ENCODE results near the gene CTXN1.
"Not testable (repeated sequence)": the region's sequence is repeated elsewhere in the genome, so short reads cannot be mapped to it uniquely, and the experiment has no call there.

CTXN1 gene

GRCh38 chr19:7965259-7965841 is 39.4 kb upstream of the CTXN1 start:
- no peaks in the 10 kb centered on the region for H3K79me2 ChIP-seq (ENCODE audit: control insufficient read depth, insufficient read depth, low read length, unreplicated experiment)
- no peaks in the 10 kb centered on the region for H3K27me3 ChIP-seq (ENCODE audit: insufficient read depth, low read length)
- no peaks in the 10 kb centered on the region for H3K4me1 ChIP-seq (ENCODE audit: control insufficient read depth, insufficient read depth, low read length, unreplicated experiment)
- no peaks in the 10 kb centered on the region for H3K36me3 ChIP-seq (ENCODE audit: insufficient read depth, low read length)
- H3K27ac ChIP-seq (ENCODE audit: low read depth, low read length) = no peak overlapping the region
- no peak overlapping the region for H2AFZ ChIP-seq (ENCODE audit: low read length, unreplicated experiment)
- H3K4me3 ChIP-seq (ENCODE audit: low read depth, low read length) = no peak overlapping the region

GRCh38 chr19:7963566-7963965 is 37.6 kb upstream of the CTXN1 start:
- Histone ChIP-seq H3K4me3 (ENCODE audit: low read depth, low read length) (no peak overlapping the region), H3K4me1 (ENCODE audit: control insufficient read depth, insufficient read depth, low read length, unreplicated experiment) (no peaks in the 10 kb centered on the region), H3K36me3 (ENCODE audit: insufficient read depth, low read length) (no peaks in the 10 kb centered on the region), H2AFZ (ENCODE audit: low read length, unreplicated experiment) (no peak overlapping the region), H3K27ac (ENCODE audit: low read depth, low read length) (no peak overlapping the region), H3K27me3 (ENCODE audit: insufficient read depth, low read length) (no peaks in the 10 kb centered on the region), H3K79me2 (ENCODE audit: control insufficient read depth, insufficient read depth, low read length, unreplicated experiment) (no peaks in the 10 kb centered on the region)

GRCh38 chr19:7962644-7963268 is 36.8 kb upstream of the CTXN1 start:
- H3K27ac ChIP-seq (ENCODE audit: low read depth, low read length) = no peak overlapping the region
- H3K4me3 ChIP-seq (ENCODE audit: low read depth, low read length) = no peak overlapping the region
- no peaks in the 10 kb centered on the region for H3K27me3 ChIP-seq (ENCODE audit: insufficient read depth, low read length)
- H3K4me1 ChIP-seq (ENCODE audit: control insufficient read depth, insufficient read depth, low read length, unreplicated experiment) = no peaks in the 10 kb centered on the region
- no peaks in the 10 kb centered on the region for H3K79me2 ChIP-seq (ENCODE audit: control insufficient read depth, insufficient read depth, low read length, unreplicated experiment)
- H2AFZ ChIP-seq (ENCODE audit: low read length, unreplicated experiment) = no peak overlapping the region
- no peaks in the 10 kb centered on the region for H3K36me3 ChIP-seq (ENCODE audit: insufficient read depth, low read length)

GRCh38 chr19:7961920-7962626 is 36.1 kb upstream of the CTXN1 start:
- H3K27me3 ChIP-seq (ENCODE audit: insufficient read depth, low read length) = no peaks in the 10 kb centered on the region
- H3K27ac ChIP-seq (ENCODE audit: low read depth, low read length) = no peak overlapping the region
- H3K4me1 ChIP-seq (ENCODE audit: control insufficient read depth, insufficient read depth, low read length, unreplicated experiment) = no peaks in the 10 kb centered on the region
- no peaks in the 10 kb centered on the region for H3K79me2 ChIP-seq (ENCODE audit: control insufficient read depth, insufficient read depth, low read length, unreplicated experiment)
- H2AFZ ChIP-seq (ENCODE audit: low read length, unreplicated experiment) = no peak overlapping the region
- H3K4me3 ChIP-seq (ENCODE audit: low read depth, low read length) = no peak overlapping the region
- H3K36me3 ChIP-seq (ENCODE audit: insufficient read depth, low read length) = no peaks in the 10 kb centered on the region

GRCh38 chr19:7961082-7961481 is 35.1 kb upstream of the CTXN1 start:
- H3K79me2 ChIP-seq (ENCODE audit: control insufficient read depth, insufficient read depth, low read length, unreplicated experiment); H3K4me1 ChIP-seq (ENCODE audit: control insufficient read depth, insufficient read depth, low read length, unreplicated experiment); H3K27me3 ChIP-seq (ENCODE audit: insufficient read depth, low read length); H3K27ac ChIP-seq (ENCODE audit: low read depth, low read length); H3K36me3 ChIP-seq (ENCODE audit: insufficient read depth, low read length); H3K4me3 ChIP-seq (ENCODE audit: low read depth, low read length); H2AFZ ChIP-seq (ENCODE audit: low read length, unreplicated experiment): not testable (repeated sequence)

- Histone ChIP-seq H2AFZ (ENCODE audit: low read length, unreplicated experiment) (no peak overlapping the region), H3K27ac (ENCODE audit: low read depth, low read length) (no peak overlapping the region), H3K36me3 (ENCODE audit: insufficient read depth, low read length) (no peaks in the 10 kb centered on the region), H3K79me2 (ENCODE audit: control insufficient read depth, insufficient read depth, low read length, unreplicated experiment) (no peaks in the 10 kb centered on the region), H3K4me3 (ENCODE audit: low read depth, low read length) (no peak overlapping the region), H3K4me1 (ENCODE audit: control insufficient read depth, insufficient read depth, low read length, unreplicated experiment) (no peaks in the 10 kb centered on the region), H3K27me3 (ENCODE audit: insufficient read depth, low read length) (no peaks in the 10 kb centered on the region)
Observed at GRCh38 chr19:7959211-7959610, 33.3 kb upstream of the CTXN1 start.

GRCh38 chr19:7955696-7956095 is 29.8 kb upstream of the CTXN1 start:
- Histone ChIP-seq H3K36me3 (ENCODE audit: insufficient read depth, low read length) (no peaks in the 10 kb centered on the region), H2AFZ (ENCODE audit: low read length, unreplicated experiment) (no peak overlapping the region), H3K79me2 (ENCODE audit: control insufficient read depth, insufficient read depth, low read length, unreplicated experiment) (no peaks in the 10 kb centered on the region), H3K27ac (ENCODE audit: low read depth, low read length) (no peak overlapping the region), H3K27me3 (ENCODE audit: insufficient read depth, low read length) (no peaks in the 10 kb centered on the region), H3K4me3 (ENCODE audit: low read depth, low read length) (no peak overlapping the region), H3K4me1 (ENCODE audit: control insufficient read depth, insufficient read depth, low read length, unreplicated experiment) (no peaks in the 10 kb centered on the region)

- Histone ChIP-seq H3K79me2 (ENCODE audit: control insufficient read depth, insufficient read depth, low read length, unreplicated experiment) (no peaks in the 10 kb centered on the region), H3K4me1 (ENCODE audit: control insufficient read depth, insufficient read depth, low read length, unreplicated experiment) (no peaks in the 10 kb centered on the region), H3K27me3 (ENCODE audit: insufficient read depth, low read length) (no peaks in the 10 kb centered on the region), H3K27ac (ENCODE audit: low read depth, low read length) (no peak overlapping the region), H3K36me3 (ENCODE audit: insufficient read depth, low read length) (no peaks in the 10 kb centered on the region), H2AFZ (ENCODE audit: low read length, unreplicated experiment) (no peak overlapping the region), H3K4me3 (ENCODE audit: low read depth, low read length) (no peak overlapping the region)
Observed at GRCh38 chr19:7953576-7953975, 27.6 kb upstream of the CTXN1 start.

- H3K79me2 ChIP-seq (ENCODE audit: control insufficient read depth, insufficient read depth, low read length, unreplicated experiment) = no peaks in the 10 kb centered on the region
- no peak overlapping the region for H2AFZ ChIP-seq (ENCODE audit: low read length, unreplicated experiment)
- no peak overlapping the region for H3K27ac ChIP-seq (ENCODE audit: low read depth, low read length)
- H3K4me1 ChIP-seq (ENCODE audit: control insufficient read depth, insufficient read depth, low read length, unreplicated experiment) = no peaks in the 10 kb centered on the region
- no peak overlapping the region for H3K4me3 ChIP-seq (ENCODE audit: low read depth, low read length)
- H3K36me3 ChIP-seq (ENCODE audit: insufficient read depth, low read length) = no peaks in the 10 kb centered on the region
- no peaks in the 10 kb centered on the region for H3K27me3 ChIP-seq (ENCODE audit: insufficient read depth, low read length)
Observed at GRCh38 chr19:7953060-7953459, 27.1 kb upstream of the CTXN1 start.

- H3K4me3 ChIP-seq (ENCODE audit: low read depth, low read length) = no peak overlapping the region
- no peaks in the 10 kb centered on the region for H3K36me3 ChIP-seq (ENCODE audit: insufficient read depth, low read length)
- no peaks in the 10 kb centered on the region for H3K4me1 ChIP-seq (ENCODE audit: control insufficient read depth, insufficient read depth, low read length, unreplicated experiment)
- H3K27me3 ChIP-seq (ENCODE audit: insufficient read depth, low read length) = no peaks in the 10 kb centered on the region
- no peak overlapping the region for H2AFZ ChIP-seq (ENCODE audit: low read length, unreplicated experiment)
- peaks cover 2% of the 10 kb centered on the region for H3K79me2 ChIP-seq (ENCODE audit: control insufficient read depth, insufficient read depth, low read length, unreplicated experiment)
- H3K27ac ChIP-seq (ENCODE audit: low read depth, low read length) = no peak overlapping the region
Observed at GRCh38 chr19:7947939-7948338, 22.0 kb upstream of the CTXN1 start.

Measured in ACC112 (cell line).